AG04449 (cell line): Measurements from ENCODE around the gene ATP1B3.
A peak's percentile ranks its signal among the peaks of the same experiment; 100 is the strongest.

Experiments used
- CTCF ChIA-PET: fragments of 350-600 bp; formaldehyde crosslinking; extraction: SDS; loops from one replicate; lab custom pipeline; 2021; ENCODE audit warnings: antibody characterized with exemption; lab: Yijun Ruan, JAX
- POLR2A ChIA-PET: fragments of 400-600, 350-600 bp; formaldehyde crosslinking; extraction: SDS; loops from one replicate; lab custom pipeline; 2020; ENCODE audit warnings: antibody characterized with exemption, inconsistent platforms; lab: Yijun Ruan, JAX
- DNase-seq: peaks from one replicate; pipeline ENCODE4 v3.0.0-alpha.2; 2010; ENCODE audit warnings: low read depth, low spot score
- H3K4me3 ChIP-seq: 2 replicates; pipeline ENCODE4 v1.5.1; 2011; ENCODE audit warnings: low read depth, mild to moderate bottlenecking, control low read depth, low read length
- TF ChIP-seq, protein P1 (sequence below): IDR thresholded peaks from one replicate; pipeline ENCODE4 v1.5.1; 2011; ENCODE audit warnings: mild to moderate bottlenecking, moderate library complexity, low read length, control low read depth, inconsistent platforms; ENCODE audit not compliant: insufficient read depth; ENCODE audit errors: missing control alignments

Gene ATP1B3

DNA sequence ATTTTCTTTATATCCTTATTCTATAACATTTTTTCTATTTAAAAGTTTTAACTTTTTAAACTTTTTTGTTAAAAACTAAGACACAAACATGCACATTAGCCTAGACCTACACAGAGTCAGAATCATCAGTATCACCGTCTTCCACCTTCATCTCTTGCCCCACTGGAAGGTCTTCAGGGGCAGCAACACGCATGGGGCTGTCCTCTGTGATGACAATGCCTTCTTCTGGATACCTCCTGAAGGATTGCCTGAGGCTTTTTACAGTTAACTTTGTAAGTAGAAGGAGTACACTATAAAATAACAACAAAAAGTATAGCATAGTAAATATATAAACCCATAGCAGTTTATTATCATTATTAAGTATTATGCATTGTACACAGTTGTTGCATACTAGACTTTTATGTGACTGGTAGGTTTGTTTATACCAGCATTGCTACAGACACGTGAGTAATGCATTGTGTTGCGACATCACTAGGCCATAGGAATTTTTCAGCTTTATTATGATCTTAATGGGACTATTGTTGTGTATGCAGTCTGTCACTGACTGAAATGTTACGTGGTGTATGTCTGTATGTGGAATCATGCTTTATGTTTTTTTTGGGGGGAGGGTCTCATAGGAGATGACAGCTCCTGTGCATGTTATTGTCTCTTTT lies 18.2 kb downstream of the ATP1B3 start:
- TF ChIP-seq, protein P1, sequence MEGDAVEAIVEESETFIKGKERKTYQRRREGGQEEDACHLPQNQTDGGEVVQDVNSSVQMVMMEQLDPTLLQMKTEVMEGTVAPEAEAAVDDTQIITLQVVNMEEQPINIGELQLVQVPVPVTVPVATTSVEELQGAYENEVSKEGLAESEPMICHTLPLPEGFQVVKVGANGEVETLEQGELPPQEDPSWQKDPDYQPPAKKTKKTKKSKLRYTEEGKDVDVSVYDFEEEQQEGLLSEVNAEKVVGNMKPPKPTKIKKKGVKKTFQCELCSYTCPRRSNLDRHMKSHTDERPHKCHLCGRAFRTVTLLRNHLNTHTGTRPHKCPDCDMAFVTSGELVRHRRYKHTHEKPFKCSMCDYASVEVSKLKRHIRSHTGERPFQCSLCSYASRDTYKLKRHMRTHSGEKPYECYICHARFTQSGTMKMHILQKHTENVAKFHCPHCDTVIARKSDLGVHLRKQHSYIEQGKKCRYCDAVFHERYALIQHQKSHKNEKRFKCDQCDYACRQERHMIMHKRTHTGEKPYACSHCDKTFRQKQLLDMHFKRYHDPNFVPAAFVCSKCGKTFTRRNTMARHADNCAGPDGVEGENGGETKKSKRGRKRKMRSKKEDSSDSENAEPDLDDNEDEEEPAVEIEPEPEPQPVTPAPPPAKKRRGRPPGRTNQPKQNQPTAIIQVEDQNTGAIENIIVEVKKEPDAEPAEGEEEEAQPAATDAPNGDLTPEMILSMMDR, result no peak
- ChIA-PET POLR2A (interaction anchor here (0.6 to 1.2 kb wide), 3 partner anchors 18 to 21 kb away, joined by 3 to 8 read pairs (median 3); partner anchors contain the start of gene ATP1B3), CTCF (interaction anchor here (1.0 to 5.5 kb wide), 3 partner anchors 9 to 19 kb away, joined by 3 to 26 read pairs (median 25); partner anchors contain the start of gene ATP1B3)
- H3K4me3 ChIP-seq, result no peak overlapping the region
- DNase-seq, result peak; percentile 37

DNA sequence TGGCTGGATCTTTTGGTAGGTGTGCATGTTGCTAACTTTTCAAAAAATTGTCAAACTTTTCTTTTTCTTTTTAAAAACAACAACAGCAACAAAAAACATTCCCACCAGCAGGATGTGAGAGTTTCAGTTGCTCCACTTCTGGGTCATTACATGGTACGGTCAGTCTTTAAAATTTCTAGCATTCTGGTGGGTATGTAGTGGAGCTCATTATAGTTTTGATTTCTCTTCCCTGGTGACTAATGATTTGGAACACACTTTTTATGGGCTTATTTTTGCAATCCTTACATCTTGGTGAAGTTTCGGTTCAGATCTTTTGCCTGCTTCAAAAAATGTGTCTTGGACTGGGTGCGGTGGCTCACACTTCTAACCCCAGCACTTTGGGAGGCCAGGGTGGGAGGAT lies 19.3 kb downstream of the ATP1B3 start:
- ChIA-PET POLR2A (interaction anchor here (1.2 kb wide), 1 partner anchor 20 kb away, joined by 8 read pairs; no protein-coding TSS in a partner anchor), CTCF (interaction anchor here (4.4 to 5.5 kb wide), 2 partner anchors 18 to 20 kb away, joined by 25 to 26 read pairs; partner anchors contain the start of gene ATP1B3)
- TF ChIP-seq, protein P1, result no peak
- no peak for DNase-seq
- H3K4me3 ChIP-seq, result no peak overlapping the region

DNA sequence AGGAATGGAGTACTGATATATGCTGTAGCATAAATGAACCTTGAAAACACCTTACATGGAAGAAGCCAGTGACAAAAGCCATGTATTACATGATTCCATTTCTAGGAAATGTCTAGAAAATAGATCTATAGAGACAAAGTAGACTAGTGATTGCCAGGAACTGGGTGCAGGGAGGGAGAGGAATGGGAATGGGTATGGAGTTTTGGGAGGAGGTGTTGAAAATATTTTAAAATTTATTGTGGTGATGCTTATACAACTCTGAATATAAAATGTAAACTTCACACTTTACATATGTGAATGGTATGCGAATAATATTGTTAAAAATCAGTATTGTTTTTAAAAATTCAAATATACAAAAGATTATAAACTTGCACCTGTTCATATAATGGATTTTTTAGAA lies 22.5 kb downstream of the ATP1B3 start:
- no peak for DNase-seq
- TF ChIP-seq, protein P1, result no peak
- H3K4me3 ChIP-seq, result no peak overlapping the region
- ChIA-PET CTCF (no interaction called here), POLR2A (no interaction called here)

DNA sequence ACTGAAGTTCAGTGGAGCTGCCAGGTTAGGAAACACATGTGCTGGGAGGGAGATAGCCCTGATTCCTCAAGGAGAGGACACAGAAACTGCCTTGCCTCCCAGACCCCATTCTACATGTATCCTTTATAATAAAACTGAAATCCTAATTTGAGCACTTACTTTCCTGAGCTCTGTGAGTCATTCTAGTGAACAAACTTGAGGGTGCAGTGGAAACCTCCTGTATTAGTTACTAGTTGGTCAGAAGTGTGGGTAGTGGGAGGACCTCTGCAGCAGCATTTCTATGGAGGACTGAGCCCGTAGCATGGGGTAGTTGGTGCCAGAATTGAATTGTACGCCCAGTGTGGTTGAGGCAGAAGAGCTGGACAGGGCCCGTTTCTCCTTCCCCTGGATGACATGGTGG lies 23.9 kb downstream of the ATP1B3 start:
- DNase-seq, result no peak
- TF ChIP-seq, protein P1, result no peak
- H3K4me3 ChIP-seq, result no peak overlapping the region
- ChIA-PET CTCF (interaction anchor here (1.0 to 2.3 kb wide), 6 partner anchors 13 to 324 kb away, joined by 3 to 15 read pairs (median 4); partner anchors contain the start of gene RNF7), POLR2A (no interaction called here)

DNA sequence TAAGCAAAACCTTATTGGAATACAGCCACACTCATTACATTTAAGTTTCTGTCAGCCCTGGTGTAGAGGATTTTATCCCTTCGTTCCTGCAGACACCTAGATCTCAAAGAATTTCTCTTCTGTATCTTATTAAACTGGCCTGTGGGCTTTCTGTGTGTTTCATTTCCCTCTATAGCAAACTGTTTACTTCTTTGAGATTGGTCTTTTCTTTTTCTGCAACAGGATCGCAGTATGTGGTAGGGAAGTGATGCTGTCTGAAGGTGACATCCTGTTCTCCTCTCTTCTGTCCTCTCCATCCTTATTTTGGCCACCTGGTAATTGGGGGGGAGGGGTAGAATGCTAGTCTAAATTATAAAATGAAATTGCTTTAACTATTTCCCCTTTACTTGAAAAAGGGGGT lies 25.5 kb downstream of the ATP1B3 start:
- H3K4me3 ChIP-seq, result no peak overlapping the region
- CTCF ChIA-PET, result interaction anchor here (1.9 to 2.3 kb wide), 2 partner anchors 12 to 27 kb away, joined by 6 to 15 read pairs; no protein-coding TSS in a partner anchor
- POLR2A ChIA-PET, result no interaction called here
- DNase-seq, result no peak
- TF ChIP-seq, protein P1, result no peak

DNA sequence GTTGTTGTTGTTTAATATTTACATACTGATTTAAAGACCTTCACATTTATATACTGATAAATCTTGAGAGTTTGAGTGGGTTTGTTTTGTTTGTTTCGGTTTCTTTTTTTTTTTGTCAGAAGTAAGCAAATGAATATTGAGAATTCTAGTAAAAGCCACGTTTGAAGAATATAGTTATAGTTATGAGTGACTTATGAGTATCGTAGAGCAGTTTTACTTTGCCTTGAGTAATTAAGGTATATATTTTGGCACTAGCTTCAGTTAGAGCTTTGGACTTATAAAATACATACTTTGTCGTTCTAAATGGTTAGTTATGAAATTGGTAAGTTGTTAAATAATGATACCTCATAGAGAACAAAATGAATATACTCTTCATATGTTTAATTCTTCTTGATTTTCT lies 27.8 kb downstream of the ATP1B3 start:
- TF ChIP-seq, protein P1, result no peak
- POLR2A ChIA-PET, result no interaction called here
- CTCF ChIA-PET, result interaction anchor here (1.1 to 2.9 kb wide), 4 partner anchors 9 to 328 kb away, joined by 3 to 14 read pairs (median 3); no protein-coding TSS in a partner anchor
- H3K4me3 ChIP-seq, result no peak overlapping the region
- DNase-seq, result no peak
